CD4-positive, alpha-beta T cell treated with Interleukin-15 for 1 hour (primary cell): ENCODE results near the gene BMX.

Source experiments
- DNase-seq: peaks from one replicate; pipeline ENCODE4 v3.0.0-alpha.2; 2020

BMX gene

GRCh38 chrX:15509845-15510244 is 9.2 kb downstream of the BMX start:
- no peak for DNase-seq

DNA sequence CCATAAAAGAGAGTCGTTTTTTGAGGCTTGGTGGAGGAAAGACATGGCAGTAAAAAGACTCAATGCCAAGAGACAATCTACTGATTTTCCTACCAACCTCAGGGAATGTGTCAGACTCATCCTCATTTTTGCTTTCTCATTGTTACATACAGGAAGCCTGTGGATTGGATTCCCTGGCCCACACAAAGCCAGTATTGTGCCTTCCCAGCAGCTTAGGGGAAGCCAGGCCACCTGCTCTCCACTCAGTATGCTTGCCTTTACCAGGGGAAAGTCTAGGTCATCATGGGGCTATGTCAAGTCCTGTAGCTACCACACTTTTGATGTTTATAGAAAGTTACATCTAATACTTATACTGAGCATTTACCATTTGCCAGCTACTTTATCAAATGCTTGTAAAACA is 11.0 kb downstream of the BMX start:
- no peak for DNase-seq

- no peak for DNase-seq
These were observed 11.9 kb downstream of the BMX start for GRCh38 chrX:15512401-15512965.

GRCh38 chrX:15514279-15514678 is 13.7 kb downstream of the BMX start:
- DNase-seq = no peak

DNA sequence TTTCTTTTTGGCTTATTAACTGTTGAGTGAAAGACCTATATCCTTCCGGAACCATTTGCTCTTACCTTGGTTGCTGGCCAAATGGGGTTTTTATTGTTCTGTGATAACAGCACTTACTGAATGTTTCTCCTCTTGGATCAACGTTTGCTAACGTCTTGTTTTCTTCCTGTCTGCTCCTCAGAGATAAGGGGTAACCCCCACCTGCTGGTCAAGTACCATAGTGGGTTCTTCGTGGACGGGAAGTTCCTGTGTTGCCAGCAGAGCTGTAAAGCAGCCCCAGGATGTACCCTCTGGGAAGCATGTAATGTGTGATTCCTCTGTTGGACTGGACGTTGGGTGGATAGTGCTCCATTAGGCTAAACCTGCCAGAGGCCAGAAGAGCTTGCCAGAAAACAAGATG is 15.3 kb downstream of the BMX start:
- DNase-seq = no peak

- DNase-seq = no peak
These were observed 21.9 kb downstream of the BMX start for GRCh38 chrX:15522464-15522863.

- no peak for DNase-seq
These were observed 22.5 kb downstream of the BMX start for GRCh38 chrX:15523088-15523487.

DNA sequence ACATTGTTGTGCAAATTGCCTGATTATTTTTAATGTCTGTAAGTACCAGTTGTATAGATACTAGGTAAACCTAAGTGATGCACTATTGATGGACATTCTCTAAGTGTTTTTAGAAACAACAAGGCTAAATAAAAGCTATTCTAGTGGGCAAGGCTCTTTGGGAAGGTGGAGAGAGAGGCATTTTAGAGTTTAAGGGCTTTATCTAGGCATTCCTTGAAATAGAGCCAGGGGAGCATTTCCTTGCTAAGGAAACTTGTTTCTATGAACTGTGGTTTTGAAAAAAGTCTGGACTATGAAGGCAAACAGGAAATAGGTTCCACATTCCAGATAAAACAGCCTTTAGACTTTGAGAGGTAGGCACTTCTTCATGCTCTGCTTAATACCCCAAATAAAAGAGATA is 23.8 kb downstream of the BMX start:
- DNase-seq = no peak

GRCh38 chrX:15525664-15526416 is 25.2 kb downstream of the BMX start:
- no peak for DNase-seq

DNA sequence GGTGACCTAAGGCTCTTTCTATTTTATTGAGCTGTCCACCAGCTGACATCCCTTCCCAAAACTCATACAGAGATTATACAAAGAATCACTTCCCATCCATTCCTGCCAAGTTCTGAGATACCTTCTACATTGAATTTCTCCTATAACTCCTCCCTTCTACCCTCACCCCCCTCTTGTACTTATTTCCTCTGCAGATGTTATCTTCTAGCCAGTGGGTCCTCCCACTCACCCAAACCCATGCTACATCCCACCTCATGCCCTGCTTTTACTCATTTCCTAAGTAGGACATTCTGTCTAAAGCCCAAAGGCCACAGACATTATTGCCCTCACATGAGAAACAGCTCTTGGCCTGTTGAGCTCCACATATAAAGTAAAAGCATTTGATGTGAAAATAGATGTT is 28.6 kb downstream of the BMX start:
- DNase-seq = no peak

- DNase-seq = no peak
These were observed 29.7 kb downstream of the BMX start for GRCh38 chrX:15530318-15530717.

GRCh38 chrX:15546745-15547144 is 46.1 kb downstream of the BMX start:
- DNase-seq = no peak

DNA sequence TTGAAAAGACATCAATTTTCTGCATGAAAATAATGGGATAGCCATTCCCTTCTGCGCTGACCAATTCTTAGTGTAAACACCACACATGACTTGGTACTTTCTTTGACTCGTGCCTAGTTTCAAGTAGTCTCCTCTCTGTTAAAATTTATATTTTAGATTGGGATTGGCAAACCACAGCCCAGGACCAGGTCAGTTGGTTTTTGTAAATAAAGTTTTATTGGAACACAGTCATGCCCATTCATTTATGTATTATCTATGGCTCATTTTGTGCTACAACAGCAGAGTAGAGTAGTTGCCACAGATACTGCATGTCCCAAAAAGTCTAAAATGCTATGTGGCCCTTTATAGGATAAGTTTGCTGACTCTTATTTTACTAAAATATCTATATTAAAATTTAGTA is 46.7 kb downstream of the BMX start:
- no peak for DNase-seq

GRCh38 chrX:15549189-15550012 is 48.8 kb downstream of the BMX start:
- DNase-seq = no peak

- DNase-seq = no peak
These were observed 58.6 kb downstream of the BMX start for GRCh38 chrX:15559227-15559626.

- no peak for DNase-seq
These were observed 60.3 kb downstream of the BMX start for GRCh38 chrX:15560924-15561323.

DNA sequence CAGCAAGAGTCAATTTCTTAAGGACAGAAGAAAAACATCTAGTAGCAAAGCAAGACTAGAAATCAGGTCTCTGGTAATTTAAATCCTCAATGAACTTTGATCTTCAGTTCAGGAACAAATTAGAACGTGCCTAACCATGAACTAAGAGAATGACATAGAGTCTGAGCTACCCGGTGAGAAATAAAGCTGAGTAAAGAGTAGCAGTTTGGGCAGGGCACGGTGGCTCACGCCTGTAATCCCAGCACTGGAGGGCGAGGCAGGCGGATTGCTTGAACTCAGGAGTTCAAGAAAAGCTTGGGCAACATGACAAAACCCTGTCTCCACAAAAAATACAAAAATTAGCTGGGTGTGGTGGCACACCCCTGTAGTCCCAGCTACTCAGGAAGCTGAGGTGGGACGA is 62.4 kb downstream of the BMX start:
- DNase-seq = no peak

DNA sequence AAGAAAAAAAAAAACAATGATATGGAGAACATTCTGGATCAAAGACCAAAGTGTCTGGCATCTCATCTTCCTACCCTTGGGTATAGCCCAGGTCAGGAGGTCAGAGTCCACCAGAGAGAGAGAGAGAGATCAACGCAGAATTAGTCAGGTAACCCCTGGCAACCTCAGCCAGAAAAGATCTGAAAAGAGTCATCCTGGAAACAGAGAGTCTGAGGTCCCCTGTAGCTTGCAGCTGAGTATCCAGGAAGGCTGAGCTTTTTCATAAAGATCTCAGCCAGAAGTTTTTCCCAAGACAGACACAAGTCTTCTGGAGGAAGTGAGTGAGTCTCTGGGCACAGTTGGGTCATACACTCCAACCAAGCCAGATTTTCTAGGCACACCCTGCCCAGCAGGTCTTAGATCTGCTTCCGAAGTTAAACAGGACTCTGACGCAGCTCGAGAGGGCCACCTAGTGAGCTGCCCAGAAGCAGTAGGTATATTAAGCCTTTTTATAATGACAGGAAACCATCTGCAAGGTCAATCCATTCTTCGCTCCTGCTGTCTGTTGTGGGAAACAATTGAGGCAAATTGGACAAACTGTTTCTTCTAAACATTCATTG is 64.5 kb downstream of the BMX start:
- DNase-seq = no peak

- DNase-seq = no peak
These were observed 65.6 kb downstream of the BMX start for GRCh38 chrX:15566244-15566643.

DNA sequence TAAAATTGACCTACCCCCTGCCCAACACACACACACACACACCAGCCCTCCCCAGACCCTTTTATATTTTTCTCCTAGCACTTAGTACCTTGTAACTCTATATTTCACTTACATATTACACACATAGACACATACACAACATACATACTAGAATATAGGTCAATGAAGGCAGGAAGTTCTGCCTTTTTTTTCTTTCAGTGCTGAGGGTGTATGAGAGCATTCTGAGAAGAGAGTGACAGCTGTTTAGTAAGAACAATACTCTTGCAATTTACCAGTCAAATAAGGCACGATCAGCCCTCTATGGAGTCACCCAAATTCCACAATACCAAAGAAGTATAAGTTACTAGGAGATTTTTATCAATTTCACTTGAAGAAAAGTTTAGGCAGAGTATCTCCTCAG is 66.7 kb downstream of the BMX start:
- no peak for DNase-seq

GRCh38 chrX:15567886-15568616 is 67.4 kb downstream of the BMX start:
- DNase-seq = no peak

DNA sequence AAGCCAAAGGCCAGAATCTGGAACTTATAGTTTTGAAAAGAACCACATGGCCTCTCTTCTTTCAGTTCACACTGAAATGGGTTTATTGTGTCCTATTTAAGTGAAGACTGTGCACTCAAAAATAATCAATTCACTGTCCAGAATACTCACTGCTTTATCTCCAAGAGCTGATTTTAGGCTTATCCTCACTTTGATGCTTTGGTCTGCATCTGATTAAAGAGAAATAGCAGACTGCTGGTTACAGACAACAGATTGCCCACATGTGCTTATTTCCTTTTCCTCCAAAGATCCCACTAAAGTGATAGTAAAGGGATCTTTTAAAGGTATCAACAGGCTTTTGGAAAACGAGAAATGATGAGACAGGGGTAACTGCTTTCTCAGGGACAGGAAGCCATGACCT is 69.5 kb downstream of the BMX start:
- no peak for DNase-seq

GRCh38 chrX:15574017-15574416 is 73.4 kb downstream of the BMX start:
- no peak for DNase-seq
